Stomach (tissue), 9 donors: Measurements from ENCODE around the gene UBE2I. TPM values are rescaled to one million over a fixed set of nuclear protein-coding genes. Genes with fewer than 3 reads are reported as not detected.

Experiments
- DNase-seq, 2 donors: peaks; one replicate each; pipeline versions ENCODE4 v3.0.0 to v3.0.0-alpha.2; 2013 to 2019
- H3K27ac ChIP-seq, 5 donors: fragments of 200-600 bp in 4 of 5; sonication (generic) in 4 of 5; one replicate each; pipeline ENCODE4 v1.5.1; 2013 to 2019; ENCODE audit warnings: mild to moderate bottlenecking in 1 of 5, moderate library complexity in 1 of 5
- H3K27me3 ChIP-seq, 3 donors: fragments of 200-600 bp; sonication (generic); one replicate each; pipeline ENCODE4 v1.5.1; 2017 to 2019; ENCODE audit warnings: mixed run types in 1 of 3
- H3K36me3 ChIP-seq, 4 donors: fragments of 200-600 bp; sonication (generic); 1 replicate in 3 of 4; 2 replicates in 1 of 4; pipeline ENCODE4 v1.5.1; 2016 to 2019
- H3K4me1 ChIP-seq, 4 donors: fragments of 200-600 bp; sonication (generic); one replicate each; pipeline ENCODE4 v1.5.1; 2016 to 2019
- H3K4me3 ChIP-seq, 4 donors: fragments of 200-600 bp; sonication (generic) in 3 of 4; one replicate each; pipeline ENCODE4 v1.5.1; 2016 to 2019; ENCODE audit warnings: mild to moderate bottlenecking in 1 of 4
- H3K9me3 ChIP-seq, 4 donors: fragments of 200-600 bp; sonication (generic); one replicate each; pipeline ENCODE4 v1.5.1; 2016 to 2019
- CTCF ChIP-seq, 7 experiments: fragments of 450-650 bp in 4 of 7; fragments of 200-600 bp in 3 of 7; sonication (generic) in 3 of 7; IDR thresholded peaks; one replicate each; pipeline ENCODE4 v1.5.1; 2016 to 2019; ENCODE audit warnings: antibody characterized with exemption in 7 of 7, control low read depth in 2 of 7, mild to moderate bottlenecking in 1 of 7
- EP300 ChIP-seq: sonication (generic); formaldehyde crosslinking; IDR thresholded peaks from one replicate; pipeline ENCODE4 v1.6.1; 2017; ENCODE audit warnings: antibody characterized with exemption
- POLR2A ChIP-seq, 4 donors: fragments of 450-650 bp; IDR thresholded peaks; one replicate each; pipeline ENCODE4 v1.6.1; 2016; ENCODE audit warnings: antibody characterized with exemption in 4 of 4, control low read depth in 2 of 4, mild to moderate bottlenecking in 1 of 4, moderate library complexity in 1 of 4
- POLR2AphosphoS5 ChIP-seq, 3 donors: sonication (generic); formaldehyde crosslinking; IDR thresholded peaks; one replicate each; pipeline ENCODE4 v1.6.1; 2016; ENCODE audit warnings: antibody characterized with exemption in 3 of 3
- WGBS, 5 donors: extraction: QIAGEN DNeasy Blood & Tissue Kit in 3 of 5; methylation state at CpG; one replicate each; pipeline versions ENCODE4 v1.1.5 to v1.1.7; 2013 to 2018; 5-methylcytosine and 5-hydroxymethylcytosine counted together
- intact Hi-C: fragments of 100-400 bp; cut with DNase I; formaldehyde crosslinking; loops from one replicate; pipeline ENCODE4 v1.15.1; 2023; ENCODE audit warnings: low total_unique reads
- polyA plus RNA-seq, 3 donors: library from polyadenylated mRNA; stranded (reverse); fragments of 200-250 nt; gene quantifications; one replicate each; pipeline ENCODE4 v1.2.3, GENCODE V29; 2013
- total RNA-seq, 5 donors: library from RNA; depleted of rRNA; stranded (reverse); fragments of >200 nt; gene quantifications; one replicate each; pipeline versions ENCODE4 v1.1.0 to v1.2.3, GENCODE V29; 2014 to 2016
- donor health status: healthy with polysubstance abuse.
- donor health status: Bipolar disorder and iron deficiency.
- donor health status: healthy.

Gene UBE2I
- total and polyA plus RNA-seq, 8 donors, result 42.0 to 71.0 (median 46.7) TPM

DNA sequence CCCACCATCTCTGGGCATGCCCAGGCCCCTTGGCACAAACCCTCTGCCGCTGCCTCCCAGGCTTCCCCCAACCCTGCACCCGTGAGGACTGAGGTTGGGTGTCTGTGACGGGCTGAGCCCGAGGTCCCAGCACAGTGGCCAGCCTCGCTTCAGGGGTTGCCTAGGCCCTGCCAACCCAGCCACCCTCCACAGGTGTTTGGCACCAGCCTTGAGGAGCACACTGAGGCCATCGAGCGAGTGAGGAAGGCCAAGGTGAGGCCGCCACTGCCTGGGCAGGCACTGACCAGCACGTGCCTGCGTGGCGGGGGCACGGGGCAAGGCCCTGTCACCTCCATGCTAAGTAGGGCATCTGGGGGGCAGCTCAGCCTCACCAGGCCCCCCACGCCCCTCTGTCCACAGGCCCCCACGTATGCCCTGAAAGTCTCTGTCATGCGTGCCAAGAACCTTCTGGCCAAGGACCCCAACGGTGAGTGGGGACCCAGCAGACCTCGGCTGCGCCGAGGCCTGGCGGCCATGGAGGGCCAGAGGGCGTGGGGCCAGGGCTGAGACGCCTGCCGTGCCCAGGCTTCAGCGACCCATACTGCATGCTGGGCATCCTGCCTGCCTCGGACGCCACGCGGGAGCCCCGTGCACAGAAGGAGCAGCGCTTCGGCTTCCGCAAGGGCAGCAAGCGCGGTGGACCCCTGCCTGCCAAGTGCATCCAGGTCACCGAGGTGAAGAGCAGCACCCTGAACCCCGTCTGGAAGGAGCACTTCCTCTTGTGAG is 31.5 kb downstream of the UBE2I start:
- TF ChIP-seq POLR2A (IDR thresholded peaks at IDR 0.05) (no peak), POLR2AphosphoS5 (IDR thresholded peaks at IDR 0.05) (no peak)
- 75 to 88% (median 86%) methylated on average over 13 to 36 of the region's 36 CpGs for WGBS, 5 donors
- Histone ChIP-seq H3K36me3 (no peaks in the 10 kb centered on the region), H3K4me1 (peaks cover 10 to 33% (median 23%) of the 10 kb centered on the region in 4 donors), H3K9me3 (no peaks in the 10 kb centered on the region), H3K27me3 (peaks cover 0 to 45% (median 4%) of the 10 kb centered on the region in 3 donors), H3K4me3 (no peak overlapping the region), H3K27ac (no peak overlapping the region)
- intact Hi-C loops, result no loop called here
- DNase-seq, result no peak

GRCh38 chr16:1341495-1342420 is 32.3 kb downstream of the UBE2I start:
- no peak for TF ChIP-seq POLR2AphosphoS5 (IDR thresholded peaks at IDR 0.05)
- Histone ChIP-seq H3K4me1 (peaks cover 10 to 33% (median 23%) of the 10 kb centered on the region in 4 donors), H3K36me3 (no peaks in the 10 kb centered on the region), H3K27ac (no peak overlapping the region), H3K27me3 (peaks cover 0 to 36% (median 0%) of the 10 kb centered on the region in 3 donors), H3K4me3 (peak overlapping the region in 1 of 4 donors; percentile 44), H3K9me3 (no peaks in the 10 kb centered on the region)
- no peak for DNase-seq
- intact Hi-C loops, result no loop called here
- 84 to 88% (median 87%) methylated on average over 25 to 39 of the region's 39 CpGs for WGBS, 5 donors

- Histone ChIP-seq H3K27ac (peak overlapping the region in 1 of 5 donors; percentile 53), H3K36me3 (peaks cover 0 to 6% (median 5%) of the 10 kb centered on the region in 4 donors), H3K27me3 (peaks cover 0 to 26% (median 0%) of the 10 kb centered on the region in 3 donors), H3K4me1 (peaks cover 10 to 32% (median 21%) of the 10 kb centered on the region in 4 donors), H3K9me3 (no peaks in the 10 kb centered on the region), H3K4me3 (peak overlapping the region; percentile 19 to 44 (median 33))
- TF ChIP-seq POLR2AphosphoS5 (IDR thresholded peaks at IDR 0.05) (peak in 1 of 3 donors; percentile 44), EP300 (no peak)
- WGBS, 5 donors, result 3 to 9% (median 4%) methylated on average over 30 to 49 of the region's 49 CpGs
- intact Hi-C loops, result no loop called here
- peak; percentile 98 for DNase-seq
These were observed 33.3 kb downstream of the UBE2I start for GRCh38 chr16:1342526-1343427.

DNA sequence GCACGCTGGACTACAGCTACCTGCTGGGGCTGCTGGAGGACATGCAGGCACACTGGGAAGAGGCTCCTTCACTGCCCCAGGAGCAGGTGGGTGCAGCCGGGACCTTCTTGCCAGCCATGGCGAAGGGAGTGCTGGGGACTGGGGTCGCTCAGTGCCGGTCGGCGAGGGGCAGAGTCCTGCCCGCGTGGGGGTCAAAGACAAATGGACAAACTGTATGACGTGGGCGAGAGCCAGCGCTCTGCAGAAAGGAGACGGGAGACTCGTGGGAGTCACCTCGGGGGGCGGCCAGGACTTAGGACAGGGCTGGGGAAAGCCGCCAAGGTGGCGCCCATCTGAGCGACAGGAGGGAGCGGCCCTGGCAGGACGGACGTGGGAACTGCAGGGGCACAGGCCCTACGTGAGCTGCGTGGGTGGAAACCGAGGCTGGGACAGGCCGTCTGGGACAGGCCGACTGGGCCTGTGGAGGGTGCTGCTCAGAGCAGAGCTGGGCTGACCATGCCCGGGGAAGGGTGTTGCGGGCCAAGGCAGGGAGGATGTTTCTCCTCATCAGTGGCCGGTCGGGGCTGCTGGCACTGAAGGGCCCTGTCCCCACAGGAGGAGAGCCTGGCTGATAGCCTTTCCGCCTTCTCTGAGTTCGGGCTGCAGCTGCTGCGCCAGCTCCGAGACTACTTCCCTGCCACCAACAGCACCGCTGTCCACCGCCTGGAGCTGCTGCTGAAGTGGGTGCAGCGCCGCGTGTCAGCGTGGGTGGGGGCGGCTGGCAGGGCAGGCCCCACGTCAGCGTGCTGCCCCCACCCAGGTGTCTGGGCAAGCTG is 34.2 kb downstream of the UBE2I start:
- Histone ChIP-seq H3K27ac (peak overlapping the region in 1 of 5 donors; percentile 53), H3K27me3 (peaks cover 0 to 17% (median 0%) of the 10 kb centered on the region in 3 donors), H3K36me3 (peaks cover 6 to 15% (median 13%) of the 10 kb centered on the region in 4 donors), H3K4me1 (peaks cover 5 to 24% (median 21%) of the 10 kb centered on the region in 4 donors), H3K9me3 (no peaks in the 10 kb centered on the region), H3K4me3 (peak overlapping the region in 3 of 4 donors; percentile 19 to 44 (median 41))
- intact Hi-C loops, result no loop called here
- TF ChIP-seq POLR2AphosphoS5 (IDR thresholded peaks at IDR 0.05), result no peak
- no peak for TF ChIP-seq CTCF (IDR thresholded peaks at IDR 0.05)
- TF ChIP-seq POLR2A (IDR thresholded peaks at IDR 0.05), result no peak
- TF ChIP-seq EP300, result no peak
- WGBS, 5 donors, result 38 to 55% (median 45%) methylated on average over 31 to 44 of the region's 44 CpGs
- DNase-seq, result peak in 1 of 2 donors; percentile 32

DNA sequence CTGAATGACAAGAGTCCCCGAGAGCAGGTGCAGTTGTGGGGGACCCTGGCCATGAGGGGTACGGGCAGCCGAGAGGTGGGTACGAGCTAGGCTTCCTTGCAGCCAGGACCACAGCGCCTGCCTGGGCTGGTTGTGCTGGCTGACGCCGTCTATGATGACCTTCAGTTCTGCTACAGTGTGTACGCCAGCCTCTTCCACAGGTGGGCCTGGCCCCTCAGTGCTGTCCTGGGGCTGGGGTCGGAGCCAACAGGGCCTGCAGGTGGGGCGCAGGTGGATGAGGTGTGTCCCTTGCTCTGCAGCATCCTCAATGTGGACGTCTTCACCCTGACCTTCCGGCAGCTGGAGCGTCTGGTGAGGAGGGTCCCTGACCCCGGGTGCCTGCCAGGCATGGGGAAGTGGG is 35.1 kb downstream of the UBE2I start:
- Histone ChIP-seq H3K27ac (no peak overlapping the region), H3K9me3 (no peaks in the 10 kb centered on the region), H3K27me3 (peaks cover 0 to 15% (median 0%) of the 10 kb centered on the region in 3 donors), H3K4me1 (peaks cover 5 to 24% (median 21%) of the 10 kb centered on the region in 4 donors), H3K36me3 (peaks cover 15 to 23% (median 22%) of the 10 kb centered on the region in 4 donors), H3K4me3 (no peak overlapping the region)
- TF ChIP-seq POLR2AphosphoS5 (IDR thresholded peaks at IDR 0.05), result no peak
- TF ChIP-seq EP300, result no peak
- no peak for TF ChIP-seq POLR2A (IDR thresholded peaks at IDR 0.05)
- no peak for TF ChIP-seq CTCF (IDR thresholded peaks at IDR 0.05)
- 82 to 92% (median 90%) methylated on average over 3 to 14 of the region's 14 CpGs for WGBS, 5 donors
- intact Hi-C loops, result no loop called here
- no peak for DNase-seq
